NCI-H2107 (cell line): ENCODE data around the gene STARD5.
"Not testable (repeated sequence)": the region's sequence is repeated elsewhere in the genome, so short reads cannot be mapped to it uniquely, and the experiment has no call there.

Experiments
- DNase-seq: peaks from one replicate; lab custom pipeline; 2025; lab: John Stamatoyannopoulos, UW

The STARD5 gene

GRCh38 chr15:81323944-81324881 is at the start of gene STARD5:
TSS of gene STARD5 (minus strand) at chr15:81324141. CDS start at chr15:81324099, 42 bp downstream.
- peak; percentile 77 for DNase-seq

GRCh38 chr15:81373176-81373575 is 49.2 kb upstream of the STARD5 start:
- DNase-seq, result no peak

GRCh38 chr15:81372575-81372974 is 48.6 kb upstream of the STARD5 start:
- no peak for DNase-seq

- no peak for DNase-seq
Observed at GRCh38 chr15:81363718-81364500, 40.0 kb upstream of the STARD5 start.

GRCh38 chr15:81363276-81363675 is 39.3 kb upstream of the STARD5 start:
- no peak for DNase-seq

GRCh38 chr15:81362790-81363189 is 38.8 kb upstream of the STARD5 start:
- no peak for DNase-seq

- no peak for DNase-seq
Observed at GRCh38 chr15:81361891-81362290, 38.0 kb upstream of the STARD5 start.

GRCh38 chr15:81360491-81360890 is 36.5 kb upstream of the STARD5 start:
- DNase-seq, result no peak

GRCh38 chr15:81358248-81358647 is 34.3 kb upstream of the STARD5 start:
- no peak for DNase-seq

GRCh38 chr15:81357180-81357686 is 33.3 kb upstream of the STARD5 start:
- DNase-seq, result no peak

GRCh38 chr15:81356252-81356651 is 32.3 kb upstream of the STARD5 start:
- no peak for DNase-seq

- DNase-seq, result no peak
Observed at GRCh38 chr15:81351651-81352050, 27.7 kb upstream of the STARD5 start.

- DNase-seq, result no peak
Observed at GRCh38 chr15:81349271-81349670, 25.3 kb upstream of the STARD5 start.

GRCh38 chr15:81348691-81349090 is 24.8 kb upstream of the STARD5 start:
- DNase-seq, result not testable (repeated sequence)

- DNase-seq, result no peak
Observed at GRCh38 chr15:81347910-81348309, 24.0 kb upstream of the STARD5 start.

- no peak for DNase-seq
Observed at GRCh38 chr15:81346611-81347010, 22.7 kb upstream of the STARD5 start.

GRCh38 chr15:81343371-81343770 is 19.4 kb upstream of the STARD5 start:
- no peak for DNase-seq

- DNase-seq, result no peak
Observed at GRCh38 chr15:81341351-81341750, 17.4 kb upstream of the STARD5 start.

GRCh38 chr15:81339851-81340250 is 15.9 kb upstream of the STARD5 start:
- DNase-seq, result no peak

- DNase-seq, result no peak
Observed at GRCh38 chr15:81339321-81339720, 15.4 kb upstream of the STARD5 start.

GRCh38 chr15:81338170-81339007 is 14.4 kb upstream of the STARD5 start:
- DNase-seq, result no peak

- no peak for DNase-seq
Observed at GRCh38 chr15:81337713-81338157, 13.8 kb upstream of the STARD5 start.
